ENCODE results near the gene KDM4C.
A peak's percentile ranks its signal among the peaks of the same experiment; 100 is the strongest.

The KDM4C gene

GRCh38 chr9:7164440-7165330, 406.9 kb downstream of the KDM4C start:
- no peak overlapping the region for H3K4me3 ChIP-seq (ENCODE audit: low read depth, low read length)
- TF ChIP-seq CTCF (IDR thresholded peaks at IDR 0.05; ENCODE audit: control insufficient read depth, extremely low read depth, insufficient read depth), result no peak
- no peak for DNase-seq (ENCODE audit: low read depth)

GRCh38 chr9:7165331-7165975, 407.7 kb downstream of the KDM4C start:
- H3K4me3 ChIP-seq (ENCODE audit: low read depth, low read length), result no peak overlapping the region
- TF ChIP-seq CTCF (IDR thresholded peaks at IDR 0.05; ENCODE audit: control insufficient read depth, extremely low read depth, insufficient read depth), result no peak
- DNase-seq (ENCODE audit: low read depth), result no peak

GRCh38 chr9:7166074-7166473, 408.3 kb downstream of the KDM4C start:
- no peak for DNase-seq (ENCODE audit: low read depth)
- no peak for TF ChIP-seq CTCF (IDR thresholded peaks at IDR 0.05; ENCODE audit: control insufficient read depth, extremely low read depth, insufficient read depth)
- H3K4me3 ChIP-seq (ENCODE audit: low read depth, low read length), result no peak overlapping the region

GRCh38 chr9:7169717-7170389, 412.1 kb downstream of the KDM4C start:
- no peak overlapping the region for H3K4me3 ChIP-seq (ENCODE audit: low read depth, low read length)
- no peak for TF ChIP-seq CTCF (IDR thresholded peaks at IDR 0.05; ENCODE audit: control insufficient read depth, extremely low read depth, insufficient read depth)
- DNase-seq (ENCODE audit: low read depth), result peak; percentile 71

GRCh38 chr9:7171396-7172153, 413.8 kb downstream of the KDM4C start:
- no peak for TF ChIP-seq CTCF (IDR thresholded peaks at IDR 0.05; ENCODE audit: control insufficient read depth, extremely low read depth, insufficient read depth)
- H3K4me3 ChIP-seq (ENCODE audit: low read depth, low read length), result no peak overlapping the region
- no peak for DNase-seq (ENCODE audit: low read depth)

Measured in LNCaP clone FGC (cell line).